Measurements from ENCODE around the gene VPS37C.
"Not testable (repeated sequence)": the region's sequence is repeated elsewhere in the genome, so short reads cannot be mapped to it uniquely, and the experiment has no call there.

The VPS37C gene

DNA sequence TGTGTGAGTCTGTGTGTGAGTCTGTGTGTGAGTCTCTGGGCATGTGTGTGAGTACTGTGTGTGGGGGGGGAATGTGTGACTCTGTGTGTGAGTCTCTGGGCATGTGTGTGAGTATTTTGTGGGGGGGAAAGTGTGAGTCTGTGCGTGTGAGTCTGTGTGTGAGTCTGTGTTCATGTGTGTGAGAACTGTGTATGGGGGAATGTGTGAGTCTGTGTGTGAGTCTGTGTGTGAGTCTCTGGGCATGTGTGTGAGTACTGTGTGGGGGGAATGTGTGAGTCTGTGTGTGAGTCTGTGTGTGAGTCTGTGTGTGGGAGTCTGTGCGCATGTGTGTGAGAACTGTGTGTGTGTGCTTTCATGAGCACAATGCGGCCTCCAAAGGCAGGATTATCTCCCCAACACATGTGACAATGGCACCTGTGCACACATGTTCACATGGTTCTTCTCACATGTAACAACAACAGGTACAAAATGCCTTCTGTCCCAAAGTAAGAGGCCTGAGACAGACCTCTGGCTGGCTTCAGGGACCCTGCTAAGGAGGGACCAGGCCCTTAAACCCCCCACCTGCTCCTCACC, 57.3 kb downstream of the VPS37C start:
- TF ChIP-seq, protein P1, sequence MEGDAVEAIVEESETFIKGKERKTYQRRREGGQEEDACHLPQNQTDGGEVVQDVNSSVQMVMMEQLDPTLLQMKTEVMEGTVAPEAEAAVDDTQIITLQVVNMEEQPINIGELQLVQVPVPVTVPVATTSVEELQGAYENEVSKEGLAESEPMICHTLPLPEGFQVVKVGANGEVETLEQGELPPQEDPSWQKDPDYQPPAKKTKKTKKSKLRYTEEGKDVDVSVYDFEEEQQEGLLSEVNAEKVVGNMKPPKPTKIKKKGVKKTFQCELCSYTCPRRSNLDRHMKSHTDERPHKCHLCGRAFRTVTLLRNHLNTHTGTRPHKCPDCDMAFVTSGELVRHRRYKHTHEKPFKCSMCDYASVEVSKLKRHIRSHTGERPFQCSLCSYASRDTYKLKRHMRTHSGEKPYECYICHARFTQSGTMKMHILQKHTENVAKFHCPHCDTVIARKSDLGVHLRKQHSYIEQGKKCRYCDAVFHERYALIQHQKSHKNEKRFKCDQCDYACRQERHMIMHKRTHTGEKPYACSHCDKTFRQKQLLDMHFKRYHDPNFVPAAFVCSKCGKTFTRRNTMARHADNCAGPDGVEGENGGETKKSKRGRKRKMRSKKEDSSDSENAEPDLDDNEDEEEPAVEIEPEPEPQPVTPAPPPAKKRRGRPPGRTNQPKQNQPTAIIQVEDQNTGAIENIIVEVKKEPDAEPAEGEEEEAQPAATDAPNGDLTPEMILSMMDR (IDR thresholded peaks at IDR 0.05; ENCODE audit: control insufficient read depth, insufficient read depth, low read depth, low read length, missing control alignments): no peak
- no peak overlapping the region for H3K4me3 ChIP-seq (ENCODE audit: control insufficient read depth, low read depth, low read length)

DNA sequence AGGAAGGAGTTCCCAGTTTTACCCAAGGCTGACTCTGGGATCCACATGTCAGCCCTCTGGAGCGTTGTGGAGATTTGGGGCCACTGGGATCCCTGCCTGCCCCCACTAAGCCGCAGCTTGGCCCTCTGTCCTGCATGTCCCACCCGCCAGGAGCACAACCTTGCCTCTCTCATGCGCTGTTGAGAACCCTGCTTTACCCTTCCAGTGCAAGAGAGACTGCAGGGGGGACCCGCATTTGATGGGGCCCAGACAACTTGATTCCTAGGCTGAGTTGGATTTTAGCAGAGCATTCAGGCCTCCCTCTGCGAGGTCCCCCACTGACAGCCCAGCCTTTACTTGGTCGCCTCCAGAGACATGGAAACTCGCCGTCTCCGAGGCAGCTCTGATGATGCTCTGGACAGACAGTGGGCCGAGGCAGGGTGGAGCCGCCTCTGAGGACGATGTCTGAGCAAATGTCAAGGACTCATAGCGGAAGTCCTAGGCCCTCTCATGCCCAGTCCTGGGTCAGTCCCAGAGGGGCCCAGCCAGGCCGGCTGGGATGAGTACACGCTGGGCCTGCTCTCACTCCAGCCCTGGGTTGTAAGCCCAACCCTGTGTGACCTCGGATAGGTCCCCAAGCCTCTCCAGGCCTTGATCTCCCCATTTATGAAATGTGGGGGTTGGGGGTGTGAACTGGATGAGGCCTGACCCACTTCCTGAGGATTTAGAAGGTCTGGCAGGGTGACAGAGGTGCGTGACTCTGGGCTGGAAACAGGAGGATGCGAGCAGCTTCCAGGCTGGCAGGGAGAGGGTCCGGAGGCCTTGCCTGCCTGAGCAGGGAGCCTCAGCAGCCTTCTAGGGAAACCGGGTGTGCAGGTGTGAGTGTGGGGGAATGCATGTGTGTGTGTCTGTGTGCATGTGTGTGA, 58.3 kb downstream of the VPS37C start:
- no peak overlapping the region for H3K4me3 ChIP-seq (ENCODE audit: control insufficient read depth, low read depth, low read length)
- DNase-seq (ENCODE audit: low read depth): no peak
- TF ChIP-seq, protein P1 (IDR thresholded peaks at IDR 0.05; ENCODE audit: control insufficient read depth, insufficient read depth, low read depth, low read length, missing control alignments): no peak

More for the DNA sequence above, 57.3 kb downstream of the VPS37C start:
- no peak for DNase-seq (ENCODE audit: low read depth)

DNA sequence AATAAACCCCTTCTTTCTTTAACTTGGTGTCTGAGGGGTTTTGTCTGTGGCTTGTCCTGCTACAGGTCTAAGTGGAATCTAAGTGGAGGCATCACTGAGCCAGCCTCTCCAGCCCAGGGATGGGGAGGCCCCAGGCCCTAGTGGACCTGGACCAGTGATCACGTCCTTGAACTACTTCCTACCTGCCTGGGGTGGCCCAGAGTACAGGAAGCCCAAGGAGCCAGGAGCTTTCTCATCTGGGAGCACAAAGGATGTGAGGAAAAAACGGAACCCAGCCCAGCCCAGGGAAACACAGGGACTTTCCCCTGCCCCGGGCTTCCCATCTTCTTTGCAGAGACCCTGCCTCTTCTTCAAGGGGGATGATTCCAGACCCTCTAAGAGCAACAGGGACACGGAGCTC, 62.4 kb downstream of the VPS37C start:
- H3K4me3 ChIP-seq (ENCODE audit: control insufficient read depth, low read depth, low read length): no peak overlapping the region
- TF ChIP-seq, protein P1 (IDR thresholded peaks at IDR 0.05; ENCODE audit: control insufficient read depth, insufficient read depth, low read depth, low read length, missing control alignments): no peak
- DNase-seq (ENCODE audit: low read depth): no peak

DNA sequence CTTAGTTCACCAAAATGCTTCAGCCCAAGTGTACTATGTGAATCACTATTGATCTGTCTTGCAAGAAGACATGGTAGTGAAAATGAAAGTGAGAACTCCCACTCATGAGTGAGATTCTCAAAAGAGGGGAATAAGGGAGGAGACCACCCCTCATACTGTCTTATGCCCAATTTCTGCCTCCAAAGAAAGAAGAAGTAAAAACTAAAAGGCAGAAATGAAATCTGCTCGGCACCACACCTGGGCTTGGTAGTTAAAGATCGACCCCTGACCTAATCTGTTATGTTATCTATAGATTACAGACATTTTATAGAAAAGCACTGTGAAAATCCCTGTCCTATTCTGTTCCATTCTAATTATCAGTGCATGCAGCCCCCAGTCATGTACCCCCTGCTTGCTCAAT, 63.0 kb downstream of the VPS37C start:
- H3K4me3 ChIP-seq (ENCODE audit: control insufficient read depth, low read depth, low read length); DNase-seq (ENCODE audit: low read depth): not testable (repeated sequence)

DNA sequence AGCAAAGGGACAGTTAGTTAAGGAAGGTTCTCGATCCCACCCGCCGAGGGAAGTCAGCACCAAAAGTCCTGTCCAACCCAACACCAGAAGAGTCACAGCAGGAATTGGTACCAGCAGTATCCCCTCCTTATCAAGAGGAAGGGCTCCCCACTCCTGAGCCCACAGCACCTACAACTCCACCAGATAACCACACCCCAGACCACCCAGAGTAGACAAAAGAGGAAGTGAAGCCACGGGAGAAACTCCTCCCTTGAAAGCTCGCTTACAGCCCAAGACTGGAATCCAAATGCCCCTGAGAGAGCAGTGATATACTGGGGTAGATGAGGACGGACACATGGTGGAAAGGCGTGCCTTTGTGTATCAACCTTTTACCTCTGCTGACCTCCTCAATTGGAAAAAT, 66.2 kb downstream of the VPS37C start:
- TF ChIP-seq, protein P1 (IDR thresholded peaks at IDR 0.05; ENCODE audit: control insufficient read depth, insufficient read depth, low read depth, low read length, missing control alignments): no peak
- no peak for DNase-seq (ENCODE audit: low read depth)
- H3K4me3 ChIP-seq (ENCODE audit: control insufficient read depth, low read depth, low read length): no peak overlapping the region

DNA sequence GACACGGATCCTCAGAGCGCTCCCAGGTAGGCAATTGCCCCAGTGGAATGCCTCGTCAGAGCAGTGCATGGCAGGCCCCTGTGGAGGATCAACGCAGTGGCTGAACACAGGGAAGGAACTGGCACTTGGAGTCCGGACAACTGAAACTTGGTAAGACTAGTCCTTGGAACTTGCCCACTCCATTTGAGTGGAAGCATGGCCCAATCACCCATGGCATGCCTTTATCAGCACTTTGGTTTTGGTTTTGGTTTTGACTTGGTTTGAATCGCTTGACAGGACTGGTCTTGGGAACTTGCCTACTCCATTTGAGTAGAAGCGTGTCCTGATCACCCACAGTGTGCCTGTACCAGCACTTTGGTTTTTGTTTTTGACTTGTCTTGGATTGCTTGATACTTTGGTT, 67.1 kb downstream of the VPS37C start:
- not testable (repeated sequence) for H3K4me3 ChIP-seq (ENCODE audit: control insufficient read depth, low read depth, low read length); DNase-seq (ENCODE audit: low read depth)

DNA sequence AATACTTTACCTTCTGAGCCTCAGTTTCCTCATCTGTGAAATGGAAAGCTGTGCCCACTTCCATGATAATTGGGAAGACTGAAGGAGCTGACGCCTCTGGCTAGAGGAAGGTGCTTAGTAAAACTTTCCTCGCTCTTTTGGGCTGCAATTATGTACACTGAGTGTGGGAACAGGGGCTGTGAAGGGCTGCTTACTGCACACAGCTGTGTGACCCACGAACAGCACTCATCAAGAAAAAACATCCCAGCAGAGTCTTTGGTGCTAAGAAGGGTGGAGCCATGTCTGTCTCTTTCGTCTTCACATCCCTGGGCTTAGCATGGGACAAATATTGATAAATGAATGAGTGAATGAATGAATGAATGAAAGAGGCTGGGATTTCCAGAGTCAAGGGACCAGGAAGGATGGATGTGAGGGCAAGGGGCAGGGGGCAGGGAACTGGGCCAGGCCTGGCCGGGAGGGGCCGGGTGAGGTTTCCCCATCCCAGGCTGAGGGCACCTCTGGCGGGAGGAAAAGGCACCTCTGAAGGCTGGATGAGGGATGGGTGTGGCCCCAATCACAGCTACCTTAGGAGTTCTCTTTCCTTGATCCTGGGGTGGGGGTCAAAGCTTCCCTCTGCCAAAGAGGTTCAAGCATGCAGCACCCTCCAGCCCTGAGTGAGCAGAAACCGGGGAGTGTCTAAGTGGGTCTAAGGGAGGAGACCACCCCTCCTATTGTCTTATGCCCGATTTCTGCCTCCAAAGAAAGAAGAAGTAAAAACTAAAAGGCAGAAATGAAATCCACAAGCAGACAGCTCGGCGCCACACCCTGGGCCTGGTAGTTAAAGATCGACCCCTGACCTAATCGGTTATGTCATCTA, 68.1 kb downstream of the VPS37C start:
- TF ChIP-seq, protein P1 (IDR thresholded peaks at IDR 0.05; ENCODE audit: control insufficient read depth, insufficient read depth, low read depth, low read length, missing control alignments): no peak
- H3K4me3 ChIP-seq (ENCODE audit: control insufficient read depth, low read depth, low read length): no peak overlapping the region
- no peak for DNase-seq (ENCODE audit: low read depth)

Data from AG09309 (cell line).